ENCODE measurements around the gene RNF113B.

- TF ChIP-seq CTCF (IDR thresholded peaks at IDR 0.05; ENCODE audit: low read depth, low read length, poor library complexity, severe bottlenecking) (no peak), EZH2phosphoT487 (IDR thresholded peaks at IDR 0.05; ENCODE audit: borderline replicate concordance, low read length) (no peak)
Measured at GRCh38 chr13:98175043-98175442, 2.0 kb downstream of the RNF113B start.

Measured in DOHH2 (cell line).